Neural progenitor cell (in vitro differentiated cells): ENCODE results near the gene SSC4D. TPM values are rescaled to one million over a fixed set of nuclear protein-coding genes. Genes with fewer than 3 reads are reported as not detected.

Experiments
- DNase-seq: peaks from one replicate; pipeline ENCODE4 v3.0.0-alpha.2; 2016; ENCODE audit warnings: low spot score
- H2AFZ ChIP-seq: fragments of 200-600 bp; sonication (generic); replicated peaks from 2 replicates; pipeline ENCODE4 v1.6.1; 2016; ENCODE audit warnings: antibody characterized with exemption
- H3F3A ChIP-seq: fragments of 200-600 bp; sonication (generic); 2 replicates; pipeline ENCODE4 v1.6.1; 2016; ENCODE audit warnings: antibody characterized with exemption, low read depth
- H3K27ac ChIP-seq: fragments of 200-600 bp; sonication (generic); 2 replicates; pipeline ENCODE4 v1.5.1; 2016; ENCODE audit warnings: mild to moderate bottlenecking
- H3K27me3 ChIP-seq: fragments of 200-600 bp; sonication (generic); 2 replicates; pipeline ENCODE4 v1.6.1; 2016; ENCODE audit warnings: mild to moderate bottlenecking, moderate library complexity
- H3K36me3 ChIP-seq: fragments of 200-600 bp; sonication (generic); 2 replicates; pipeline ENCODE4 v1.5.1; 2016
- H3K4me1 ChIP-seq: fragments of 200-600 bp; sonication (generic); 2 replicates; pipeline ENCODE4 v1.6.1; 2016; ENCODE audit warnings: mixed run types
- H3K4me2 ChIP-seq: fragments of 200-600 bp; sonication (generic); 2 replicates; pipeline ENCODE4 v1.6.1; 2016
- H3K4me3 ChIP-seq: fragments of 200-600 bp; sonication (generic); 2 replicates; pipeline ENCODE4 v1.5.1; 2016
- H3K79me2 ChIP-seq: fragments of 200-600 bp; sonication (generic); 2 replicates; pipeline ENCODE4 v1.6.1; 2016; ENCODE audit warnings: low read depth
- H3K9ac ChIP-seq: fragments of 200-600 bp; sonication (generic); 2 replicates; pipeline ENCODE4 v1.6.1; 2016
- H3K9me3 ChIP-seq: fragments of 200-600 bp; sonication (generic); 2 replicates; pipeline ENCODE4 v1.5.1; 2016; ENCODE audit warnings: low read depth
- H4K20me1 ChIP-seq: fragments of 200-600 bp; sonication (generic); 2 replicates; pipeline ENCODE4 v1.6.1; 2016; ENCODE audit warnings: low read depth
- H3K27ac Mint-ChIP-seq: 3 replicates; pipeline ENCODE4 v1.8.0; 2021; ENCODE audit warnings: mixed read lengths
- H3K27me3 Mint-ChIP-seq: 2 replicates; pipeline ENCODE4 v1.8.0; 2022; ENCODE audit warnings: low read depth, mild to moderate bottlenecking, inconsistent platforms, moderate library complexity, mixed read lengths; ENCODE audit not compliant: insufficient read depth
- H3K36me3 Mint-ChIP-seq: 3 replicates; pipeline ENCODE4 v1.8.0; 2021; ENCODE audit warnings: mixed read lengths
- H3K4me1 Mint-ChIP-seq: 3 replicates; pipeline ENCODE4 v1.8.0; 2021; ENCODE audit warnings: mixed read lengths
- H3K4me3 Mint-ChIP-seq: 3 replicates; pipeline ENCODE4 v1.8.0; 2021; ENCODE audit warnings: mild to moderate bottlenecking, moderate library complexity, mixed read lengths
- H3K9me3 Mint-ChIP-seq: 3 replicates; pipeline ENCODE4 v1.8.0; 2020; ENCODE audit warnings: mixed read lengths
- EZH2 ChIP-seq: fragments of 200-600 bp; sonication (generic); IDR thresholded peaks from 2 replicates; pipeline ENCODE4 v1.6.1; 2017; ENCODE audit warnings: antibody characterized with exemption, mild to moderate bottlenecking, moderate library complexity
- EZH2phosphoT487 ChIP-seq: fragments of 200-600 bp; sonication (generic); IDR thresholded peaks from 2 replicates; pipeline ENCODE4 v1.6.1; 2017; ENCODE audit warnings: antibody characterized with exemption
- total RNA-seq: library from RNA; depleted of rRNA; stranded (reverse); fragments of >200 nt; gene quantifications from 2 replicates; pipeline ENCODE4 v1.2.3, GENCODE V29; 2015; ENCODE audit warnings: low replicate concordance
- TF ChIP-seq, protein P1 (sequence below): fragments of 200-600 bp; sonication (generic); IDR thresholded peaks from 2 replicates; pipeline ENCODE4 v1.5.1; 2017; ENCODE audit warnings: antibody characterized with exemption, mild to moderate bottlenecking

SSC4D gene
- total RNA-seq, 1 donor from 2014 or later: 0.43 TPM

DNA sequence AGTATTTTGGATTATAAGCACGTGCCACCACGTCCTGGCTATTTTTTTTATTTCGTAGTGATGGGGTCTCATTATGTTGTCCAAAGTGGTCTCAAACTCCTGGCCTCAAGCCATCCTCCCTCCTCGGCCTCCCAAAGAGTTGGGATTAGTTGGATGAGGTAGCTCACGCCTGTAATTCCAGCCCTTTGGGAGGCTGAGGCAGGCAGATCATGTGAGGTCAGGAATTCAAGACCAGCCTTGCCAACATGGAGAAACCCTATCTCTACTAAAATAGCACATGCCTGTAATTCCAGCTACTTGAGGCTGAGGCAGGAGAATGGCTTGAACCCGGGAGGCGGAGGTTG lies 28.9 kb downstream of the SSC4D start:
- Histone ChIP-seq H2AFZ (peak overlapping the region; percentile 69), H3K9me3 (no peaks in the 10 kb centered on the region), H3K27me3 (no peaks in the 10 kb centered on the region), H3F3A (peaks cover 13% of the 10 kb centered on the region), H3K9ac (no peak overlapping the region), H3K79me2 (no peaks in the 10 kb centered on the region), H3K36me3 (no peaks in the 10 kb centered on the region), H3K4me2 (peak overlapping the region; percentile 67), H4K20me1 (no peaks in the 10 kb centered on the region), H3K4me3 (no peak overlapping the region), H3K4me1 (no peaks in the 10 kb centered on the region), H3K27ac (no peak overlapping the region)
- TF ChIP-seq EZH2 (no peak), EZH2phosphoT487 (no peak)
- TF ChIP-seq, protein P1, sequence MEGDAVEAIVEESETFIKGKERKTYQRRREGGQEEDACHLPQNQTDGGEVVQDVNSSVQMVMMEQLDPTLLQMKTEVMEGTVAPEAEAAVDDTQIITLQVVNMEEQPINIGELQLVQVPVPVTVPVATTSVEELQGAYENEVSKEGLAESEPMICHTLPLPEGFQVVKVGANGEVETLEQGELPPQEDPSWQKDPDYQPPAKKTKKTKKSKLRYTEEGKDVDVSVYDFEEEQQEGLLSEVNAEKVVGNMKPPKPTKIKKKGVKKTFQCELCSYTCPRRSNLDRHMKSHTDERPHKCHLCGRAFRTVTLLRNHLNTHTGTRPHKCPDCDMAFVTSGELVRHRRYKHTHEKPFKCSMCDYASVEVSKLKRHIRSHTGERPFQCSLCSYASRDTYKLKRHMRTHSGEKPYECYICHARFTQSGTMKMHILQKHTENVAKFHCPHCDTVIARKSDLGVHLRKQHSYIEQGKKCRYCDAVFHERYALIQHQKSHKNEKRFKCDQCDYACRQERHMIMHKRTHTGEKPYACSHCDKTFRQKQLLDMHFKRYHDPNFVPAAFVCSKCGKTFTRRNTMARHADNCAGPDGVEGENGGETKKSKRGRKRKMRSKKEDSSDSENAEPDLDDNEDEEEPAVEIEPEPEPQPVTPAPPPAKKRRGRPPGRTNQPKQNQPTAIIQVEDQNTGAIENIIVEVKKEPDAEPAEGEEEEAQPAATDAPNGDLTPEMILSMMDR: no peak
- Mint-ChIP-seq H3K4me3 (peak overlapping the region; percentile 72), H3K9me3 (no peaks in the 10 kb centered on the region), H3K4me1 (peaks cover 13% of the 10 kb centered on the region), H3K27me3 (peaks cover 4% of the 10 kb centered on the region), H3K36me3 (no peaks in the 10 kb centered on the region), H3K27ac (peak overlapping the region; percentile 50)
- DNase-seq: no peak

DNA sequence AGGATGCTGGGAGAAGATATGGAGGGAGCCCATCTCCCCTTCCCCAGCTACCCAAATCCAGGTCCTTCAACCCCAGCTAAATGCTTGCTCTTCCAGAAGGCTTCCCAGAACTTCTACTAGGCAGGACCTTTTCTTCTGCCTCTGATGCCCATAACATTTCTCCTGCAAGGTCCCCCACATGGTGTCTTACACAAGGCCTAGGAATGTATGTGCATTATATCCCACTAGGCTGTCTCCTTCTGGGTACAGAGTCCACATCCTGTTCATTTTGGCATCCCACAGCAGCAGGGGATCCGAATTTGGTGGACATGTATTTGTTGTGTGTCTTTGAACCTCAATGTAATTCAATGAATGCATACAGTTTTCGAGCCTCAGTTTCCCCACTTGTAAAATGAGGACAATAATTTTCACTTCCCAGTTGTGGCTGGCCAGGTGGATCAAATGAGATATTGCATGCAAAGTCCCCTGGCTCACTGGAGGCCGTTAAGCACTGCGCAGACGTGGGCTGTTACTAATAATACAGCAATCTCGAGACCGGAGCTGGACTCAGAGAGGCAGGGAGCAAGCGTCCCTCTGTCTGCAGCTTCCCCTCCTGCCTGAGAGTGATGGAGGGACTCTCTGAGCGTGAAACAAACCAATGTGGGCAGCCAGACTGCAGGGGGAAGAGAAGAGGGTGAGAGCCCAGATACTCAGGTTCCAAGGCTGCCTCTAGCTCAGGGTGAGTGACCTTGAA lies 32.1 kb downstream of the SSC4D start:
- H3K27ac Mint-ChIP-seq: no peak overlapping the region
- DNase-seq: no peak
- Histone ChIP-seq H3K4me2 (no peak overlapping the region), H3K27me3 (no peaks in the 10 kb centered on the region), H3K9me3 (no peaks in the 10 kb centered on the region), H2AFZ (no peak overlapping the region), H3K79me2 (no peaks in the 10 kb centered on the region), H3K4me1 (no peaks in the 10 kb centered on the region), H3K4me3 (no peak overlapping the region), H3F3A (peaks cover 13% of the 10 kb centered on the region), H3K9ac (no peak overlapping the region), H4K20me1 (no peaks in the 10 kb centered on the region), H3K36me3 (no peaks in the 10 kb centered on the region), H3K27ac (no peak overlapping the region)
- TF ChIP-seq EZH2phosphoT487 (no peak), EZH2 (no peak)
- TF ChIP-seq, protein P1: no peak
- H3K27me3 Mint-ChIP-seq: peaks cover 7% of the 10 kb centered on the region
- no peak overlapping the region for H3K4me3 Mint-ChIP-seq
- H3K36me3 Mint-ChIP-seq: no peaks in the 10 kb centered on the region
- peaks cover 19% of the 10 kb centered on the region for H3K4me1 Mint-ChIP-seq
- no peaks in the 10 kb centered on the region for H3K9me3 Mint-ChIP-seq

DNA sequence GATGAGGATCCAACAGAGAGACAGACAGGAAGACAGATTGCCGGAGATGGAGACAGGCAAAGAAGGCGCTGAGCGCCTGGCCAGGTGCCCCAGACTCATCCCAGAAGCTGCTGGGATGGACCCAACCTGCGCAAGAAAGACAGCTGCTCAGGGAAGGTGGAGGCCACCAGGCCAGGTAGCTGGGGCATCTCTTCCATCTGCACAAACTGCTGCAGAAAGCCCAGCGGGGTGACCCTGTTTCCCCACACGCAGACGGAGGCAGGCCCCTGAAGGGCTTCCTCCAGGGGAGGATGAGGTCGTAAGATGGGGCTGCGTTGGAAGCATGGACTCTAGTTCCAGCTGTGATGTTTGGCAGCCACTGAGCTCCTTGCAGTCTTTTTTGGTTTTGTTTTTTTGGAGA lies 34.2 kb downstream of the SSC4D start:
- Mint-ChIP-seq H3K27me3 (peaks cover 7% of the 10 kb centered on the region), H3K4me3 (no peak overlapping the region), H3K9me3 (no peaks in the 10 kb centered on the region), H3K36me3 (no peaks in the 10 kb centered on the region), H3K4me1 (peaks cover 16% of the 10 kb centered on the region), H3K27ac (no peak overlapping the region)
- Histone ChIP-seq H3K9ac (no peak overlapping the region), H2AFZ (no peak overlapping the region), H3K4me2 (no peak overlapping the region), H3K4me1 (no peaks in the 10 kb centered on the region), H3K27me3 (no peaks in the 10 kb centered on the region), H4K20me1 (no peaks in the 10 kb centered on the region), H3K9me3 (no peaks in the 10 kb centered on the region), H3F3A (peaks cover 3% of the 10 kb centered on the region), H3K27ac (no peak overlapping the region), H3K79me2 (no peaks in the 10 kb centered on the region), H3K4me3 (no peak overlapping the region), H3K36me3 (no peaks in the 10 kb centered on the region)
- no peak for TF ChIP-seq EZH2
- TF ChIP-seq EZH2phosphoT487: no peak
- TF ChIP-seq, protein P1: no peak
- no peak for DNase-seq
